GM13976 (cell line): Measurements from ENCODE around the gene NMNAT3.

ENCODE experiments used
- DNase-seq: peaks from one replicate; pipeline ENCODE4 v3.0.0; 2012; ENCODE audit warnings: low spot score
- in situ Hi-C: fragments of 300-500 bp; cut with MboI; formaldehyde crosslinking; loops from one replicate; pipeline ENCODE4 v1.12.0; 2022; ENCODE audit warnings: low sequenced_read_pairs, mixed read lengths, inconsistent platforms; ENCODE audit not compliant: unreplicated experiment
- TF ChIP-seq, protein P1 (sequence below): IDR thresholded peaks from 2 replicates; pipeline ENCODE4 v1.5.1; 2012; ENCODE audit warnings: borderline replicate concordance, mild to moderate bottlenecking; ENCODE audit not compliant: insufficient read depth; ENCODE audit errors: extremely low read depth, missing control alignments, control extremely low read depth

The NMNAT3 gene

DNA sequence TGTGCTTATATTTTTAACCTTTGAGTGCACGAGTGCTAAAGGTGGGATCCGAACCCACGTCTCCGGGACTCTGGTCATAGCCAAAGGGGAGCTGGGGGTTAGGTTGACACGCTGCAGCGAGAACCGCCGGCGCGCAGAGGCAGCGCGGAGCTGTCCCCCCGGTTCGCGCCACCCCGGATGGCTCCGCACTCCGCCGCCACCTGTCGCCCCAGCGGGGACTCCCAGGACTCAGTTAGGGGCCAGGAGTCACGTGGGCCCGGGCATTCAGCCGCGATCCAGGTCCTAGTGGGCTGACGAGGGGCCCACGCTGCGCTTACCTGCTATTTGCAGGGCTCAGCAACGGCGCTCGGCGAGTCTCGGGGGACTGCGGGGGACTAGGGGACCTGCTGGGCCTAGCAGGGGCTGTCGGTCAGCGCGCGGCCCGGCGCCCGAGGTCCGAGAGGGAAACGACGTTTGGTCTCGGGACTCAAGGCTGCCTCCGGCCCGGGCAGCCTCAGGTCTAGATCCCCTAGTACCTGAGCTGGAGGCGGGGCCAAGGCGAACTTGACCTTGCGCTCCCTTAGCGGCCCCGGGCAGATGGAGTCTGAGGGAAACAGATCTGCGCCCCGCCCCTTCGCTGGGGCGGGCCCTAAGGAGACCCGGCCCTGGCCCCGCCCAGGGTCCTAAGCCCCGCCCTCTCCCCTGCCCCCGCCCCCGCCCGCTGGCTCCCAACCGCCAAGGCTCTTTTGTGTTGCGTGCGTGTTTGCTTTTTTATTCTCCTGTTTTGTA is at the start of gene NMNAT3:
Gene NMNAT3, minus strand, starts transcription at position 585 of the 768 bp plus-strand sequence. CDS start 50,248 bp downstream, outside the sequence.
- TF ChIP-seq, protein P1, sequence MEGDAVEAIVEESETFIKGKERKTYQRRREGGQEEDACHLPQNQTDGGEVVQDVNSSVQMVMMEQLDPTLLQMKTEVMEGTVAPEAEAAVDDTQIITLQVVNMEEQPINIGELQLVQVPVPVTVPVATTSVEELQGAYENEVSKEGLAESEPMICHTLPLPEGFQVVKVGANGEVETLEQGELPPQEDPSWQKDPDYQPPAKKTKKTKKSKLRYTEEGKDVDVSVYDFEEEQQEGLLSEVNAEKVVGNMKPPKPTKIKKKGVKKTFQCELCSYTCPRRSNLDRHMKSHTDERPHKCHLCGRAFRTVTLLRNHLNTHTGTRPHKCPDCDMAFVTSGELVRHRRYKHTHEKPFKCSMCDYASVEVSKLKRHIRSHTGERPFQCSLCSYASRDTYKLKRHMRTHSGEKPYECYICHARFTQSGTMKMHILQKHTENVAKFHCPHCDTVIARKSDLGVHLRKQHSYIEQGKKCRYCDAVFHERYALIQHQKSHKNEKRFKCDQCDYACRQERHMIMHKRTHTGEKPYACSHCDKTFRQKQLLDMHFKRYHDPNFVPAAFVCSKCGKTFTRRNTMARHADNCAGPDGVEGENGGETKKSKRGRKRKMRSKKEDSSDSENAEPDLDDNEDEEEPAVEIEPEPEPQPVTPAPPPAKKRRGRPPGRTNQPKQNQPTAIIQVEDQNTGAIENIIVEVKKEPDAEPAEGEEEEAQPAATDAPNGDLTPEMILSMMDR = peak; percentile 19
- DNase-seq = peak; percentile 92
- in situ Hi-C loops = no loop called here

DNA sequence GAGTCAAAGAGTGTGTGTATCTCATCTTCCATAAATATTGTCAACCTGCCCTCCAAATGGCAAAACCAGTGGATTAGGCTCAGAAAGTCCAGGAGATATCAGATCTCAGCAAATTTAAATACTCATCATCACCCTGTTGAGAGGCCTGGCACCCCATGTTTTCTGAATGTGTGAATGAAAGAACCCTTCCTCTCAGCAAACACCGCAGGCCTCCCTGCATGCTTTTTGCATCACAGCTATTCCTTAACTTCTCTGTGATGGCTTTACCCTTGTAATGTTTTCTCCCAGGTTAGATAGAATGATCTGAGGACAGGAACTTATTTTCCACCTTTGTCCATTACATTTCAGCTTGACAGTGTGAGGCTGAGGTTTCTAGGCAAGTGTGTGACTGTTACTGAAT is 43.6 kb upstream of the NMNAT3 start:
- no peak for DNase-seq
- in situ Hi-C loops = no loop called here
- TF ChIP-seq, protein P1 = no peak

DNA sequence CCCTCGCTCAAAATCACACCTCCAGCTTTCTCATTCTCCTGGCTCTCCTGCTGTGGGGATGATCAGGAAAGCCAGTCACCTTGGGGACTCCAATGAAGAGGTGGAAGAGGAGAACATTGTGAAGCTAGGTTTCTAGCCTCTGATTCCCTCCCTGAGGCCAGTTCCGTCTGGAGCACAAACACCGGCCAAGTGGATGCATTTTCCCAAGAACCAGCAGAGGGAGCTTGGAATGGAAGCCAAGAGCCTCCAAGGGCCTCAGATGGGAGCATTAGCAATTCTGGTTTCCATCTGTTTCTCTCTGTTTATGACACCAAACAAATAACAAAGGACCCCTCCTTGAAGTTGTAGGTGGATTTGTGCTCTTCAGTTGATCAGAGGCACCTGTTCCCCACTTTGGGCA is 40.6 kb upstream of the NMNAT3 start:
- no peak for DNase-seq
- TF ChIP-seq, protein P1 = no peak
- in situ Hi-C loops = no loop called here

DNA sequence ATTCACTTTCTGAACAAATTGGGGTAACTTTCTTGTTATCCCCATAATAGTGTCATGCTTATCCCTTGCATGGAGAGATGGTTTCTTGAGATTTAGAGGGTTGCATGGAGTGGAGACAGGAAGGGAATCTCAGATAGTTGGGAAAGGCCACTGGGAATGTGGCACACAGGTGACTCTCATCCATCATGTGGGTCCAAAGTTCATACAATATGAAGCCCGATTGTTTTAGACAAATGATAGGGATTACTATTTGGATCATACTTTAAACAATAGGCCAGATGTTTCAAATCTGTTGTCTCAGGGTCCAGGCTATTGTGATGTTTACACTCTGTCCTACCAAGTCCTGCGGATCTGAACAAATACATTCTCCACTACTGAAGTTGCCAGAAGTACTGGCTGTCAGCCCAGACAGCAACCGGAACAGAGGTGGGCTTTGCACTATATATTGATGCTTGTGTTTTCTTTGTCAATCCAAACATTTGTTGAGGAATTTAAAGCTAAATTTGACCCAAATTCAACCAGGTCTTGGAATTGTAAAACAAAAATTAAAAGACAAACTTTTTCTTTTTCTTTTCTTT is 39.2 kb upstream of the NMNAT3 start:
- no peak for DNase-seq
- in situ Hi-C loops = no loop called here
- TF ChIP-seq, protein P1 = no peak

DNA sequence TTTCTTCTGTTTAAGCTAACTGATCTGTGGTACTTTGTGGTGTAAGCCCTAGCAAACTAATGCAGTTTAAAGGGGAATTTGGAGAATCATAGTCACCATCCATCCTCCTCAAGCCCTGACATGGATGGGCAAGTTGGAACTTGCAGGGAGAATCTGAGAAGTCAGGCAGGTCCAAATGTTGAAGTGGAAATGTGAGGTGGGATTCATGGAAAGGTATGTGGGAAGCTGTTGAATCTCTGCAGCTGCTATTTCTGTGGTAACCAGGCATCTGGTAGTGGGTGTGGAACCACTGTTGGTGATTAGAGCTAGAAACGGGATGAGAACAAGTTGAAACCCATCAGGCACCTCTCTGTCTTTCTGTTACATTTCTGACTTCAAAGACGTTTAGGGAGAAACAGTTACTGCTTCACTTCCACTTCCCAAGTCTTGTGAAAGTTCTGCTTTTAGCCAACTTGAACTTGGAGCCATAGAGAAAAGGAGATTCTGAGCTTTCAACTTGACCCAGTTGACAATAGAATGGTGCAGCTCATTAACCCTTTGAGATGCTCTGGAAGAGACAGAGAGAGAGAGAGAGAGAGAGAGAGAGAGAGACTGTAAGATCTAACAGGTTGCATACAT is 38.1 kb upstream of the NMNAT3 start:
- TF ChIP-seq, protein P1 = no peak
- in situ Hi-C loops = no loop called here
- DNase-seq = no peak

DNA sequence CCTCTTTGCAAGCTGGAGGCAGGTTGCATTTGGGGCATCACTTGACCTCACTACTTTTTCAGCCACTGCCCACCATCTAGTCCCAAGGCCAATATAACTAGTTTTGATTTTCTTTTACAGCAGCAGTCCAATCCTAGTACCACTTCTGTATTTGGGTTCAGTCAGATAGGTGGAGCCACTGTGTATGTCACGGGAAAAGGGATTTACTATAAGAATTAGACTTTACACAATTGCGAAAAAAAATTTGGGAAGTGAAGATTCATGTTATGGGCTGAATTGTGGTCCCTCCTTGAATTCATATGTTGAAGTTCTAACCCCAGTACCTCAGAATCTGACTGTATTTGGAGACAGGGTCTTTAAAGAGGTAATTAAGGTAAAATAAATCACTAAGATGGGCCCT is 37.4 kb upstream of the NMNAT3 start:
- in situ Hi-C loops = no loop called here
- TF ChIP-seq, protein P1 = no peak
- DNase-seq = no peak
